SU-DHL-6 (cell line): ENCODE data around the gene ZNF618.

ENCODE experiments used
- H2AFZ ChIP-seq: fragments of 200-600 bp; sonication (generic); 2 replicates; pipeline ENCODE4 v1.6.1; 2014; ENCODE audit warnings: low read depth, mild to moderate bottlenecking, moderate library complexity, mixed read lengths, antibody characterized with exemption, low read length; ENCODE audit not compliant: severe bottlenecking
- H3F3A ChIP-seq: fragments of 200-600 bp; shearing (Covaris generic); 2 replicates; pipeline ENCODE4 v1.6.0; 2016; ENCODE audit warnings: antibody characterized with exemption, mild to moderate bottlenecking; ENCODE audit not compliant: insufficient read depth
- H3K27ac ChIP-seq: fragments of 200-600 bp; sonication (generic); 2 replicates; pipeline ENCODE4 v1.5.1; 2016; ENCODE audit warnings: low read depth, mild to moderate bottlenecking, low read length, moderate library complexity, mixed read lengths
- H3K27me3 ChIP-seq: fragments of 200-600 bp; sonication (generic), shearing (Covaris generic); 2 replicates; pipeline ENCODE4 v1.6.0; 2014; ENCODE audit warnings: mild to moderate bottlenecking, low read length
- H3K36me3 ChIP-seq: fragments of 200-600 bp; sonication (generic); 2 replicates; pipeline ENCODE4 v1.6.1; 2014; ENCODE audit warnings: mild to moderate bottlenecking, low read length, mixed read lengths
- H3K4me2 ChIP-seq: fragments of 300-600, 200-600 bp; shearing (Covaris generic), sonication (generic); 2 replicates; pipeline ENCODE4 v1.6.0; 2014; ENCODE audit warnings: low read length, low read depth, mild to moderate bottlenecking; ENCODE audit not compliant: poor library complexity, severe bottlenecking
- H3K4me3 ChIP-seq: fragments of 200-600 bp; sonication (generic); 2 replicates; pipeline ENCODE4 v1.5.1; 2014; ENCODE audit warnings: antibody characterized with exemption, low read length, mild to moderate bottlenecking, mixed read lengths; ENCODE audit not compliant: insufficient read depth, poor library complexity, severe bottlenecking
- H3K79me2 ChIP-seq: fragments of 200-600 bp; sonication (generic); 2 replicates; pipeline ENCODE4 v1.6.1; 2014; ENCODE audit warnings: mild to moderate bottlenecking, low read length, moderate library complexity; ENCODE audit not compliant: insufficient read depth
- H3K9ac ChIP-seq: fragments of 200-600 bp; sonication (generic); 2 replicates; pipeline ENCODE4 v1.7.0; 2014; ENCODE audit warnings: mild to moderate bottlenecking, low read length
- H3K9me2 ChIP-seq: fragments of 200-600 bp; sonication (generic); replicated peaks from 2 replicates; pipeline ENCODE4 v1.6.1; 2014; ENCODE audit warnings: low read length; ENCODE audit not compliant: insufficient read depth
- H3K9me3 ChIP-seq: fragments of 200-600 bp; sonication (generic); 2 replicates; pipeline ENCODE4 v1.6.1; 2014; ENCODE audit warnings: low read length, mixed read lengths; ENCODE audit not compliant: insufficient read depth
- H4K20me1 ChIP-seq: fragments of 200-600 bp; sonication (generic); 2 replicates; pipeline ENCODE4 v1.6.1; 2014; ENCODE audit warnings: low read depth, mild to moderate bottlenecking, antibody characterized with exemption, low read length, moderate library complexity, mixed read lengths
- EZH2phosphoT487 ChIP-seq: fragments of 200-600 bp; sonication (generic), shearing (Covaris generic); conservative IDR thresholded peaks from 2 replicates; pipeline ENCODE4 v1.6.1; 2018; ENCODE audit warnings: mild to moderate bottlenecking, antibody characterized with exemption, low read length, moderate library complexity, mixed read lengths
- TF ChIP-seq, protein P1 (sequence below): fragments of 200-600 bp; sonication (generic); IDR thresholded peaks from one replicate; pipeline ENCODE4 v1.5.1; 2017; ENCODE audit warnings: antibody characterized with exemption, mild to moderate bottlenecking, low read length, moderate library complexity; ENCODE audit not compliant: insufficient read depth, poor library complexity, severe bottlenecking

The ZNF618 gene

DNA sequence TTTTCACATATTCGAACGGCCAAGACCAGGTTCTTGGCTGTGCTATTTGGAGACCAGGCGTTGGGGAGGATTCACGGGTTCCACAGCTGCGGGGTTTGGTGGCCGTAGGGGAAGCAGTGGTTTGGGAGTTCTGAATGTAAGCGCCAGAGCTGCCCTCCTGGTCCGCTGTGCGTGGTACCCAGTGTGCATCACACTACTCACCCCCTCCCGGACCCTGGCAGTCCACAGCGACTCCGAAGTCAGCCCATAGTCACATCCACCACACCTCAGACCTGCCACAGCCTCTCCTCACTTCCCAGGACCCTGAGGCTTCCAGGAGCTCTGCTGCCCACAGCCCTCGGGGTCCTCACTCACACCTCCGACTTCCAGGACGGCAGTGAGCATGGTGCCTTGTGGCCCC, 175.2 kb downstream of the ZNF618 start:
- no peak overlapping the region for H3K27ac ChIP-seq
- H2AFZ ChIP-seq: no peak overlapping the region
- no peak overlapping the region for H3K9ac ChIP-seq
- no peaks in the 10 kb centered on the region for H3K9me2 ChIP-seq
- no peaks in the 10 kb centered on the region for H3K9me3 ChIP-seq
- no peaks in the 10 kb centered on the region for H3K36me3 ChIP-seq
- no peaks in the 10 kb centered on the region for H3F3A ChIP-seq
- no peak overlapping the region for H3K4me3 ChIP-seq
- TF ChIP-seq, protein P1, sequence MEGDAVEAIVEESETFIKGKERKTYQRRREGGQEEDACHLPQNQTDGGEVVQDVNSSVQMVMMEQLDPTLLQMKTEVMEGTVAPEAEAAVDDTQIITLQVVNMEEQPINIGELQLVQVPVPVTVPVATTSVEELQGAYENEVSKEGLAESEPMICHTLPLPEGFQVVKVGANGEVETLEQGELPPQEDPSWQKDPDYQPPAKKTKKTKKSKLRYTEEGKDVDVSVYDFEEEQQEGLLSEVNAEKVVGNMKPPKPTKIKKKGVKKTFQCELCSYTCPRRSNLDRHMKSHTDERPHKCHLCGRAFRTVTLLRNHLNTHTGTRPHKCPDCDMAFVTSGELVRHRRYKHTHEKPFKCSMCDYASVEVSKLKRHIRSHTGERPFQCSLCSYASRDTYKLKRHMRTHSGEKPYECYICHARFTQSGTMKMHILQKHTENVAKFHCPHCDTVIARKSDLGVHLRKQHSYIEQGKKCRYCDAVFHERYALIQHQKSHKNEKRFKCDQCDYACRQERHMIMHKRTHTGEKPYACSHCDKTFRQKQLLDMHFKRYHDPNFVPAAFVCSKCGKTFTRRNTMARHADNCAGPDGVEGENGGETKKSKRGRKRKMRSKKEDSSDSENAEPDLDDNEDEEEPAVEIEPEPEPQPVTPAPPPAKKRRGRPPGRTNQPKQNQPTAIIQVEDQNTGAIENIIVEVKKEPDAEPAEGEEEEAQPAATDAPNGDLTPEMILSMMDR: no peak
- no peak for TF ChIP-seq EZH2phosphoT487
- H3K4me2 ChIP-seq: no peak overlapping the region
- H4K20me1 ChIP-seq: no peaks in the 10 kb centered on the region
- no peaks in the 10 kb centered on the region for H3K27me3 ChIP-seq
- no peaks in the 10 kb centered on the region for H3K79me2 ChIP-seq

DNA sequence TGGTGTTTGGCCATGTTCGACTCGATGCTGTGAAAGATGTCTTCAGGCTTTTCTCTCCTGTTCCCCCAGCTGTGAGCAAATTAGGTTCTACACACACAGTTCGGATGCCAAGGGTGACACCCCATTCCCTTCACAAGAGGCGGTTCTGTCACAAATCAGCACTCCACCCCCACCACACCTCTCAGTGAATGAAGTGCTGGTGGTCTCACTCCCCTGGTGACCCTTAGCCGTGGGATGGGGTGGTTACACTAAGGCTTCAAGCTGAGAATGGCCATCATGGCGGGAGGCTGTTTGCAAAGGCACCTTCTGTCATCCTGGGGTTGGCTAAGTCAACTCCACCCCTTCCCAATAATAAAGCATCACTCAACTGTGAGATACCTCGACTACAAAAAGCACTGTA, 175.6 kb downstream of the ZNF618 start:
- Histone ChIP-seq H3K36me3 (no peaks in the 10 kb centered on the region), H3K9me3 (no peaks in the 10 kb centered on the region), H3F3A (no peaks in the 10 kb centered on the region), H3K27me3 (no peaks in the 10 kb centered on the region), H3K4me3 (no peak overlapping the region), H3K79me2 (no peaks in the 10 kb centered on the region), H3K9ac (no peak overlapping the region), H3K9me2 (no peaks in the 10 kb centered on the region), H3K27ac (no peak overlapping the region), H4K20me1 (no peaks in the 10 kb centered on the region), H3K4me2 (no peak overlapping the region), H2AFZ (no peak overlapping the region)
- TF ChIP-seq, protein P1: no peak
- no peak for TF ChIP-seq EZH2phosphoT487

DNA sequence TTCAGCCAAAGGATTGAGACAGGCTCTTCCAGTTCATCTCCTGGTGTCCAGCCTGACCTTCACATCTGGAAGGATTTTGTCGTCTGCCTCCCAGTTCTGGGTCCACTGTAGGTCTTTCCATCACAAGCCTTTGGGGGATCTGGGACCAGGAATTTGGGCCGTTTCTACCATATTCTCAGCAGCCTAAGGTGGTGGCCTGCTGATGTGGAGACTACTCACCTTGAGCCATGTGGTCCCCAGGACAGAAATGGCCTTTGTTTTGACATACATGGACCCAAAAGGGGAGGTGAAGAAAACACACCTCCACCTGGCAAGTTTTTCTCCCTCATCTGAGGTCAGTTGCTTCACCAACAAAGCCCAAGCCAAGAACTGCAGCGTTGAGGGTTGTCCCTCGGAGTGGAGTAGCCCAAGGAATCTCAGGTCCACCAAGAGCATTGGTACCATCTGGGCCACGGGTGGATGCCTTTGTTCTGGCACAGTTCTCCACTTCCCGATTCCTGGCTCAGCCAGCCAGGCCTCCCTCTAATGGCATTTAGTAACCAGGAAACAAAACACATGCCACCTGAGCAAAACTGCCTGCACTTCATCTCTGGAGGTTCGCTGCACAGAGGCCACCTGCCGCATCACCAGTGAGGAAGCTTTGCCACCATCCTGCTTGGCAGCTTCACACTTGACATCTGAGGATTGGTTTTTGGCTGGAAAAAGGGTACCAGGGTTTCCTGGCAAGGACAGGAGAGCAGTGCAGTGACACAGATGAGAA, 177.3 kb downstream of the ZNF618 start:
- H2AFZ ChIP-seq: no peak overlapping the region
- H3F3A ChIP-seq: no peaks in the 10 kb centered on the region
- no peak overlapping the region for H3K27ac ChIP-seq
- no peak overlapping the region for H3K4me2 ChIP-seq
- H3K9me3 ChIP-seq: no peaks in the 10 kb centered on the region
- no peaks in the 10 kb centered on the region for H4K20me1 ChIP-seq
- H3K27me3 ChIP-seq: no peaks in the 10 kb centered on the region
- TF ChIP-seq, protein P1: no peak
- no peaks in the 10 kb centered on the region for H3K79me2 ChIP-seq
- no peaks in the 10 kb centered on the region for H3K9me2 ChIP-seq
- H3K4me3 ChIP-seq: no peak overlapping the region
- H3K36me3 ChIP-seq: no peaks in the 10 kb centered on the region
- no peak overlapping the region for H3K9ac ChIP-seq
